ENCODE data around the gene EIF4EBP2.
A peak's percentile ranks its signal among the peaks of the same experiment; 100 is the strongest.

The EIF4EBP2 gene

GRCh38 chr10:70370766-70371165 lies 33.2 kb upstream of the EIF4EBP2 start:
- TF ChIP-seq CTCF (IDR thresholded peaks at IDR 0.05), result no peak

- TF ChIP-seq CTCF (IDR thresholded peaks at IDR 0.05), result no peak
These were observed 32.1 kb upstream of the EIF4EBP2 start for GRCh38 chr10:70371846-70372245.

GRCh38 chr10:70374775-70375614 lies 28.9 kb upstream of the EIF4EBP2 start:
- TF ChIP-seq CTCF (IDR thresholded peaks at IDR 0.05), result no peak

GRCh38 chr10:70376436-70377378 lies 27.2 kb upstream of the EIF4EBP2 start:
- TF ChIP-seq CTCF (IDR thresholded peaks at IDR 0.05), result no peak

GRCh38 chr10:70378122-70378521 lies 25.8 kb upstream of the EIF4EBP2 start:
- TF ChIP-seq CTCF (IDR thresholded peaks at IDR 0.05), result no peak

GRCh38 chr10:70379581-70380176 lies 24.3 kb upstream of the EIF4EBP2 start:
- TF ChIP-seq CTCF (IDR thresholded peaks at IDR 0.05), result peak; percentile 72

GRCh38 chr10:70380350-70381135 lies 23.4 kb upstream of the EIF4EBP2 start:
- TF ChIP-seq CTCF (IDR thresholded peaks at IDR 0.05), result no peak

Measured in LNCAP (cell line).